SK-N-SH (cell line): ENCODE measurements around the gene CMC2.

ENCODE experiments used
- CTCF ChIP-seq: fragments of 200-600 bp; sonication (generic); IDR thresholded peaks from 2 replicates; pipeline ENCODE4 v1.6.1; 2017; ENCODE audit warnings: antibody characterized with exemption, mild to moderate bottlenecking, moderate library complexity
- EP300 ChIP-seq, 2 experiments: IDR thresholded peaks; 2 replicates each; pipeline versions ENCODE4 v1.4.0 to v1.6.1; 2012; ENCODE audit warnings: borderline replicate concordance in 1 of 2, low read depth in 1 of 2, low read length in 1 of 2
- RAD21 ChIP-seq: IDR thresholded peaks from 2 replicates; pipeline ENCODE4 v1.6.1; 2012; ENCODE audit warnings: mild to moderate bottlenecking, low read length
- SIN3A ChIP-seq: IDR thresholded peaks from 2 replicates; pipeline ENCODE4 v1.6.1; 2012; ENCODE audit warnings: low read depth, mild to moderate bottlenecking, low read length, moderate library complexity, borderline replicate concordance
- TF ChIP-seq, protein P1 (sequence below): fragments of 150-350 bp; IDR thresholded peaks from 2 replicates; pipeline ENCODE4 v1.6.1; 2016; ENCODE audit warnings: mild to moderate bottlenecking, low read depth, low read length
- TF ChIP-seq, protein P2 (sequence below): IDR thresholded peaks from 2 replicates; pipeline ENCODE4 v1.6.1; 2012; ENCODE audit warnings: mild to moderate bottlenecking, low read depth, low read length, moderate library complexity

DNA sequence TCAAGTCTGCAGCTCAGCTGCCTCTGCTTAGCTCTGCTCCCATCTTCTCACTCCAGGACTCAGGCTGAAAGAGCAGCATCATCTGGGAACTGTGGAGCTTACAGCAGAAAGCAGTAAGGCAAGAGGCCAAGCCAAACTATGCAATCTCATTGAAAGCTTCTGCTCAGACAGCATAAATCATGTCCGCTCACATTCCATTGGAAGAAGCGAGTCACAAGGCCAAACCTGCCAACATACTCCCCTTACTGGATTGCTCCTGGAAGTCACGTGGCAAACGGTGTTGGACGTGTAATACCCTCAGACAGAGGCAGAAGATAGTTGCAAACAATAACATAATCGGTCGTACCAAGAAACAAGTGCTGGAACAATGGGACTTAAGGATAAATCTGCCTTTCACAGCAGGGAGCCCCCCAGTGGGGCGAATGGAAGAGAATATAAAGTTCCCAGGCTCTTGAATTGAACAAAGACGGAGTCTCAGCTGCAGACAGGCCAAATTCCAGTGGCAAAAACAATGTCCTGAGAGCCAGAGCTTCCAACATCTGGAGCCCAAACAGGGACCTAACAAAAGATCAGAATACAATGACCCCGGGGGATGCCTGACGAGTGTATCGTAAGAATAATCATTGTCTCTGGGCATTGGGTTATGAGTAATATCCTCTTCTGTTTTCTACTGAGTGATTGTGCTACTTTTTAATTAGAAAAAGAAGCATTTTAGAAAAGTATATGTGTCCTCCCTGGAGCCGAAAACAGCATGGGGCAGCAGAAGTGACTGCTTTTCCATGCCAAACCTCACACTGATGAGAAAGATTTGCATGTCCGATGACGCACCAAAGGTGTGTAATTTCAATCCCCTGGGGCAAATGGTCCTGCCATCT lies 68.4 kb downstream of the CMC2 start:
- TF ChIP-seq EP300 (IDR thresholded peaks at IDR 0.05; ENCODE audit: borderline replicate concordance in 1 of 2, low read depth in 1 of 2, low read length in 1 of 2) (peak in 1 of 2 experiments; percentile 55; a peak in 1 of 4 replicates), CTCF (0 out of 2 replicates have a peak, but pooled peaks have one; percentile 6), RAD21 (no peak), SIN3A (peak; percentile 51; the same call in 1 of the 2 replicates)
- TF ChIP-seq, protein P1, sequence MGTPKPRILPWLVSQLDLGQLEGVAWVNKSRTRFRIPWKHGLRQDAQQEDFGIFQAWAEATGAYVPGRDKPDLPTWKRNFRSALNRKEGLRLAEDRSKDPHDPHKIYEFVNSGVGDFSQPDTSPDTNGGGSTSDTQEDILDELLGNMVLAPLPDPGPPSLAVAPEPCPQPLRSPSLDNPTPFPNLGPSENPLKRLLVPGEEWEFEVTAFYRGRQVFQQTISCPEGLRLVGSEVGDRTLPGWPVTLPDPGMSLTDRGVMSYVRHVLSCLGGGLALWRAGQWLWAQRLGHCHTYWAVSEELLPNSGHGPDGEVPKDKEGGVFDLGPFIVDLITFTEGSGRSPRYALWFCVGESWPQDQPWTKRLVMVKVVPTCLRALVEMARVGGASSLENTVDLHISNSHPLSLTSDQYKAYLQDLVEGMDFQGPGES = no peak
- TF ChIP-seq, protein P2, sequence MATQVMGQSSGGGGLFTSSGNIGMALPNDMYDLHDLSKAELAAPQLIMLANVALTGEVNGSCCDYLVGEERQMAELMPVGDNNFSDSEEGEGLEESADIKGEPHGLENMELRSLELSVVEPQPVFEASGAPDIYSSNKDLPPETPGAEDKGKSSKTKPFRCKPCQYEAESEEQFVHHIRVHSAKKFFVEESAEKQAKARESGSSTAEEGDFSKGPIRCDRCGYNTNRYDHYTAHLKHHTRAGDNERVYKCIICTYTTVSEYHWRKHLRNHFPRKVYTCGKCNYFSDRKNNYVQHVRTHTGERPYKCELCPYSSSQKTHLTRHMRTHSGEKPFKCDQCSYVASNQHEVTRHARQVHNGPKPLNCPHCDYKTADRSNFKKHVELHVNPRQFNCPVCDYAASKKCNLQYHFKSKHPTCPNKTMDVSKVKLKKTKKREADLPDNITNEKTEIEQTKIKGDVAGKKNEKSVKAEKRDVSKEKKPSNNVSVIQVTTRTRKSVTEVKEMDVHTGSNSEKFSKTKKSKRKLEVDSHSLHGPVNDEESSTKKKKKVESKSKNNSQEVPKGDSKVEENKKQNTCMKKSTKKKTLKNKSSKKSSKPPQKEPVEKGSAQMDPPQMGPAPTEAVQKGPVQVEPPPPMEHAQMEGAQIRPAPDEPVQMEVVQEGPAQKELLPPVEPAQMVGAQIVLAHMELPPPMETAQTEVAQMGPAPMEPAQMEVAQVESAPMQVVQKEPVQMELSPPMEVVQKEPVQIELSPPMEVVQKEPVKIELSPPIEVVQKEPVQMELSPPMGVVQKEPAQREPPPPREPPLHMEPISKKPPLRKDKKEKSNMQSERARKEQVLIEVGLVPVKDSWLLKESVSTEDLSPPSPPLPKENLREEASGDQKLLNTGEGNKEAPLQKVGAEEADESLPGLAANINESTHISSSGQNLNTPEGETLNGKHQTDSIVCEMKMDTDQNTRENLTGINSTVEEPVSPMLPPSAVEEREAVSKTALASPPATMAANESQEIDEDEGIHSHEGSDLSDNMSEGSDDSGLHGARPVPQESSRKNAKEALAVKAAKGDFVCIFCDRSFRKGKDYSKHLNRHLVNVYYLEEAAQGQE = no peak
